GM10248 (cell line): ENCODE measurements around the gene MYBPC3.

Experiments
- CTCF ChIA-PET: fragments of 300-600 bp; sonication (Branson Sonifier 250); formaldehyde crosslinking; extraction: SDS; loops from one replicate; lab custom pipeline; 2021; ENCODE audit warnings: antibody characterized with exemption; lab: Yijun Ruan, JAX
- POLR2A ChIA-PET: fragments of 350-650 bp; sonication (Branson Sonifier 250); formaldehyde crosslinking; extraction: SDS; loops from one replicate; lab custom pipeline; 2020; ENCODE audit warnings: antibody characterized with exemption; lab: Yijun Ruan, JAX
- DNase-seq: peaks from one replicate; pipeline ENCODE4 v3.0.0; 2012; ENCODE audit errors: extremely low spot score
- CTCF ChIP-seq: IDR thresholded peaks from 2 replicates; pipeline ENCODE4 v1.5.1; 2012; ENCODE audit warnings: mild to moderate bottlenecking, low read depth; ENCODE audit errors: extremely low read depth, missing control alignments, control extremely low read depth

Gene MYBPC3

GRCh38 chr11:47356998-47357329, 4.5 kb upstream of the MYBPC3 start:
- TF ChIP-seq CTCF, result no peak
- DNase-seq, result no peak
- ChIA-PET CTCF (no interaction called here), POLR2A (no interaction called here)

GRCh38 chr11:47356129-47356997, 3.9 kb upstream of the MYBPC3 start:
- DNase-seq, result no peak
- CTCF ChIA-PET, result no interaction called here
- TF ChIP-seq CTCF, result no peak
- POLR2A ChIA-PET, result no interaction called here

- POLR2A ChIA-PET, result no interaction called here
- DNase-seq, result no peak
- peak; percentile 14 for TF ChIP-seq CTCF
- CTCF ChIA-PET, result no interaction called here
Measured at GRCh38 chr11:47355283-47356128, 3.0 kb upstream of the MYBPC3 start.

GRCh38 chr11:47354913-47355282, 2.4 kb upstream of the MYBPC3 start:
- POLR2A ChIA-PET, result no interaction called here
- no peak for TF ChIP-seq CTCF
- no peak for DNase-seq
- CTCF ChIA-PET, result no interaction called here

GRCh38 chr11:47353978-47354774, 1.7 kb upstream of the MYBPC3 start:
- CTCF ChIA-PET, result interaction anchor here (0.6 to 1.0 kb wide), 2 partner anchors 27 to 32 kb away, joined by 3 read pairs; no protein-coding TSS in a partner anchor

More at GRCh38 chr11:47353978-47354774, 1.7 kb upstream of the MYBPC3 start:
- DNase-seq, result no peak
- POLR2A ChIA-PET, result no interaction called here
- TF ChIP-seq CTCF, result no peak
